Measurements from ENCODE around the gene CACNA1A. TPM values are rescaled to one million over a fixed set of nuclear protein-coding genes. Genes with fewer than 3 reads are reported as not detected.
"Not testable (repeated sequence)": the region's sequence is repeated elsewhere in the genome, so short reads cannot be mapped to it uniquely, and the experiment has no call there.

Gene CACNA1A
- total and polyA plus RNA-seq, 8 donors, result 0.58 to 12.5 (median 3.8) TPM; not detected in 1

DNA sequence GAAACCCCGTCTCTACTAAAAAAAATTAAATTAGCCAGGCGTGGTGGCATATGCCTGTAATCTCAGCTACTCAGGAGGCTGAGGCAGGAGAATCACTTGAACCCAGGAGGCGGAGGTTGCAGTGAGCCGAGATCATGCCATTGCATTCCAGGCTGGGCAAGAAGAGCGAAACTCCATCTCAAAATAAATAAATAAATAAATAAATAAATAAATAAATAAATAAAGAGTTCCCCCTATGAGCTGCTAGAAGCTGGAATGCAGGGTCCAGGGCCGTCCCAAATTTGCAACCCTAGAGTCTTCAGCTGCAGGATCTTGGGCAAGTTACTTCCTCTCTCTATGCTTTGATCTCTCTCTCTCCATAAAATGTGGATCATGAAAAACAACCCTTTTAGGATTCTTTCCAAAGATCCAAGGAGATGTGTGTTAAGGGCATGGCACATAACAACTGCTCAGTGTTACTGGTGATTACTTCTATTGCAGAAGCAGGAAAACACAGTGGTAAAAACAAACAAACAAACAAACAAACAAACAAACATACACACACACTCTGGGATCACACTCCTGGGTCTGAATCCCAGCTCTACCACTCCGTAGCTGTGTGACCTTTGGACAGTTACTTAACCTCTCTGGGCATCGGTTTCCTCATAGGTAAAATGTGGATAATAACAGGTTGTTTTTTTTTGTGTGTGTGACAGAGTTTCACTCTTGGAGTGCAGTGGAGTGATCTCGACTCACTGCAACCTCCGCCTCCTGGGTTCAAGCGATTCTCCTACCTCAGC is 78.8 kb downstream of the CACNA1A start:
- DNase-seq, result no peak
- H3K9me3 ChIP-seq, result peaks cover under 1 to 37% (median 29%) of the 10 kb centered on the region in 4 donors
- no peaks in the 10 kb centered on the region for H3K36me3 ChIP-seq
- H3K4me1 ChIP-seq, result no peaks in the 10 kb centered on the region
- TF ChIP-seq EP300 (IDR thresholded peaks at IDR 0.05) (no peak), POLR2AphosphoS5 (IDR thresholded peaks at IDR 0.05) (no peak), POLR2A (IDR thresholded peaks at IDR 0.05) (no peak)
- TF ChIP-seq, protein P1, sequence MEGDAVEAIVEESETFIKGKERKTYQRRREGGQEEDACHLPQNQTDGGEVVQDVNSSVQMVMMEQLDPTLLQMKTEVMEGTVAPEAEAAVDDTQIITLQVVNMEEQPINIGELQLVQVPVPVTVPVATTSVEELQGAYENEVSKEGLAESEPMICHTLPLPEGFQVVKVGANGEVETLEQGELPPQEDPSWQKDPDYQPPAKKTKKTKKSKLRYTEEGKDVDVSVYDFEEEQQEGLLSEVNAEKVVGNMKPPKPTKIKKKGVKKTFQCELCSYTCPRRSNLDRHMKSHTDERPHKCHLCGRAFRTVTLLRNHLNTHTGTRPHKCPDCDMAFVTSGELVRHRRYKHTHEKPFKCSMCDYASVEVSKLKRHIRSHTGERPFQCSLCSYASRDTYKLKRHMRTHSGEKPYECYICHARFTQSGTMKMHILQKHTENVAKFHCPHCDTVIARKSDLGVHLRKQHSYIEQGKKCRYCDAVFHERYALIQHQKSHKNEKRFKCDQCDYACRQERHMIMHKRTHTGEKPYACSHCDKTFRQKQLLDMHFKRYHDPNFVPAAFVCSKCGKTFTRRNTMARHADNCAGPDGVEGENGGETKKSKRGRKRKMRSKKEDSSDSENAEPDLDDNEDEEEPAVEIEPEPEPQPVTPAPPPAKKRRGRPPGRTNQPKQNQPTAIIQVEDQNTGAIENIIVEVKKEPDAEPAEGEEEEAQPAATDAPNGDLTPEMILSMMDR (IDR thresholded peaks at IDR 0.05), result no peak
- peaks cover 0 to 21% (median 0%) of the 10 kb centered on the region in 3 donors for H3K27me3 ChIP-seq
- no peak overlapping the region for H3K27ac ChIP-seq
- 87 to 91% (median 88%) methylated on average over 11 of the region's 11 CpGs for WGBS, 5 donors
- no peak overlapping the region for H3K4me3 ChIP-seq
- intact Hi-C loops (cut with DNase I; ENCODE audit: low total_unique reads), result no loop called here

- Histone ChIP-seq H3K27me3 (peaks cover 0 to 21% (median 0%) of the 10 kb centered on the region in 3 donors), H3K9me3 (peaks cover 15 to 53% (median 43%) of the 10 kb centered on the region in 4 donors)
- H3K4me3 ChIP-seq; intact Hi-C loops (cut with DNase I; ENCODE audit: low total_unique reads); H3K27ac ChIP-seq; H3K4me1 ChIP-seq; DNase-seq; H3K36me3 ChIP-seq: not testable (repeated sequence)
- WGBS, 5 donors, result 86 to 90% (median 87%) methylated on average over 3 of the region's 3 CpGs
These were observed 80.4 kb downstream of the CACNA1A start for GRCh38 chr19:13425875-13426274.

GRCh38 chr19:13425151-13425550 is 81.1 kb downstream of the CACNA1A start:
- Histone ChIP-seq H3K9me3 (peaks cover 15 to 54% (median 48%) of the 10 kb centered on the region in 4 donors), H3K36me3 (no peaks in the 10 kb centered on the region), H3K4me3 (no peak overlapping the region), H3K27me3 (peaks cover 0 to 14% (median 0%) of the 10 kb centered on the region in 3 donors), H3K4me1 (no peaks in the 10 kb centered on the region), H3K27ac (no peak overlapping the region)
- WGBS, 5 donors, result 64 to 70% (median 67%) methylated on average over 3 of the region's 3 CpGs
- intact Hi-C loops (cut with DNase I; ENCODE audit: low total_unique reads), result no loop called here
- TF ChIP-seq, protein P1 (IDR thresholded peaks at IDR 0.05), result no peak
- no peak for TF ChIP-seq POLR2AphosphoS5 (IDR thresholded peaks at IDR 0.05)
- TF ChIP-seq POLR2A (IDR thresholded peaks at IDR 0.05), result no peak
- no peak for TF ChIP-seq EP300 (IDR thresholded peaks at IDR 0.05)
- DNase-seq, result no peak

GRCh38 chr19:13420780-13421179 is 85.5 kb downstream of the CACNA1A start:
- Histone ChIP-seq H3K9me3 (peaks cover 15 to 42% (median 36%) of the 10 kb centered on the region in 4 donors), H3K4me1 (no peaks in the 10 kb centered on the region), H3K27me3 (no peaks in the 10 kb centered on the region), H3K36me3 (no peaks in the 10 kb centered on the region), H3K27ac (no peak overlapping the region), H3K4me3 (no peak overlapping the region)
- intact Hi-C loops (cut with DNase I; ENCODE audit: low total_unique reads), result no loop called here
- no peak for TF ChIP-seq EP300 (IDR thresholded peaks at IDR 0.05)
- TF ChIP-seq, protein P1 (IDR thresholded peaks at IDR 0.05), result no peak
- TF ChIP-seq POLR2A (IDR thresholded peaks at IDR 0.05), result no peak
- no peak for TF ChIP-seq POLR2AphosphoS5 (IDR thresholded peaks at IDR 0.05)
- DNase-seq, result no peak

DNA sequence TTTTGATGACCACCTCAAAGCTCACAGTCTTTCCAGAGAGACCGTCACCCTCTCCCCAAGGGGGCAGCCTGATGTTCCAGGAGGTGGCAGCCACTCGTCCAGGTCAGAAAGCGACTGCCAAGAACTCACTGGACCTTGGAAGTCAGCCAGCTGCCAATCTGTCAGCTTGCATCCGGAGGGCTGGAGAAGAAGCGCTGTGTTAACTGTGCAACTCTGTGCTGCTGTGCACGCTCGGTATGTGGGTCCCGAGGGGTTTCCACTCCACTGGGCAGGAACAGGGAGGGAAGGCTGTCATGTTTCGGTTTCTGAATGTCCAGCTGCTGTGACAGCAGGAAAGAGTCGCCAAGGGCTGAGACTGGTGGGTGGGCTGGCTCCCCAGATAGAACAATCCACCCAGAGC is 89.2 kb downstream of the CACNA1A start:
- Histone ChIP-seq H3K4me3 (no peak overlapping the region), H3K27ac (no peak overlapping the region), H3K4me1 (no peaks in the 10 kb centered on the region), H3K36me3 (no peaks in the 10 kb centered on the region), H3K27me3 (no peaks in the 10 kb centered on the region), H3K9me3 (peaks cover 10 to 18% (median 14%) of the 10 kb centered on the region in 4 donors)
- TF ChIP-seq EP300 (IDR thresholded peaks at IDR 0.05) (no peak), POLR2AphosphoS5 (IDR thresholded peaks at IDR 0.05) (no peak), POLR2A (IDR thresholded peaks at IDR 0.05) (no peak)
- TF ChIP-seq, protein P1 (IDR thresholded peaks at IDR 0.05), result no peak
- DNase-seq, result peak in 1 of 2 donors; percentile 11
- WGBS, 5 donors, result 52 to 68% (median 63%) methylated on average over 7 to 10 of the region's 10 CpGs
- intact Hi-C loops (cut with DNase I; ENCODE audit: low total_unique reads), result no loop called here
